H9 (cell line): ENCODE data around the gene OR51A4. TPM values are rescaled to one million over a fixed set of nuclear protein-coding genes. Genes with fewer than 3 reads are reported as not detected.

Source experiments
- DNase-seq: peaks from one replicate; pipeline ENCODE4 v3.0.0-alpha.2; 2017
- H2AFZ ChIP-seq: one replicate; pipeline ENCODE4 v1.6.1; 2013; ENCODE audit warnings: mild to moderate bottlenecking, low read length, control low read depth, moderate library complexity
- H2AK5ac ChIP-seq: 2 replicates; pipeline ENCODE4 v1.6.1; 2013; ENCODE audit warnings: low read length, control low read depth, mixed read lengths; ENCODE audit not compliant: insufficient read length
- H2BK120ac ChIP-seq: one replicate; pipeline ENCODE4 v1.6.1; 2013; ENCODE audit warnings: low read depth, mild to moderate bottlenecking, low read length, control low read depth, inconsistent platforms; ENCODE audit not compliant: poor library complexity, severe bottlenecking
- H2BK12ac ChIP-seq: 2 replicates; pipeline ENCODE4 v1.6.1; 2013; ENCODE audit warnings: low read length, control low read depth, mixed read lengths, low read depth; ENCODE audit not compliant: insufficient read length
- H2BK15ac ChIP-seq: 2 replicates; pipeline ENCODE4 v1.6.1; 2013; ENCODE audit warnings: low read depth, low read length, control low read depth
- H2BK20ac ChIP-seq: one replicate; pipeline ENCODE4 v1.6.1; 2013; ENCODE audit warnings: low read depth, mild to moderate bottlenecking, low read length, control low read depth, inconsistent platforms; ENCODE audit not compliant: poor library complexity, severe bottlenecking
- H2BK5ac ChIP-seq: 2 replicates; pipeline ENCODE4 v1.6.1; 2013; ENCODE audit warnings: low read length, control low read depth, mixed read lengths; ENCODE audit not compliant: insufficient read length
- H3K14ac ChIP-seq: 2 replicates; pipeline ENCODE4 v1.6.1; 2013; ENCODE audit warnings: low read length, control low read depth; ENCODE audit not compliant: insufficient read depth
- H3K18ac ChIP-seq: 2 replicates; pipeline ENCODE4 v1.6.1; 2013; ENCODE audit warnings: low read depth, mild to moderate bottlenecking, mixed read lengths, low read length, control low read depth; ENCODE audit not compliant: insufficient read length
- H3K23ac ChIP-seq: 2 replicates; pipeline ENCODE4 v1.6.1; 2013; ENCODE audit warnings: low read length, control low read depth, mixed read lengths, low read depth; ENCODE audit not compliant: insufficient read length
- H3K23me2 ChIP-seq: 2 replicates; pipeline ENCODE4 v1.6.1; 2013; ENCODE audit warnings: low read depth, mild to moderate bottlenecking, mixed read lengths, low read length, control low read depth; ENCODE audit not compliant: insufficient read length, poor library complexity, severe bottlenecking
- H3K27ac ChIP-seq: 2 replicates; pipeline ENCODE4 v1.5.1; 2013; ENCODE audit warnings: low read length, control low read depth, mixed read lengths, low read depth; ENCODE audit not compliant: insufficient read length
- H3K27me3 ChIP-seq: 2 replicates; pipeline ENCODE4 v1.6.1; 2013; ENCODE audit warnings: low read length, control low read depth, inconsistent platforms; ENCODE audit not compliant: insufficient read depth
- H3K4ac ChIP-seq: 2 replicates; pipeline ENCODE4 v1.6.1; 2013; ENCODE audit warnings: low read depth, mild to moderate bottlenecking, control low read depth, inconsistent platforms, low read length, moderate library complexity
- H3K4me1 ChIP-seq: 2 replicates; pipeline ENCODE4 v1.6.1; 2013; ENCODE audit warnings: low read length, control low read depth, inconsistent platforms; ENCODE audit not compliant: insufficient read depth
- H3K4me2 ChIP-seq: 2 replicates; pipeline ENCODE4 v1.6.1; 2013; ENCODE audit warnings: low read length, control low read depth, mixed read lengths; ENCODE audit not compliant: insufficient read length, insufficient read depth
- H3K56ac ChIP-seq: 2 replicates; pipeline ENCODE4 v1.6.1; 2013; ENCODE audit warnings: low read depth, mild to moderate bottlenecking, mixed read lengths, low read length, control low read depth; ENCODE audit not compliant: insufficient read length
- H3K79me1 ChIP-seq: 2 replicates; pipeline ENCODE4 v1.6.1; 2013; ENCODE audit warnings: low read depth, mild to moderate bottlenecking, moderate library complexity, low read length, control low read depth, inconsistent platforms; ENCODE audit not compliant: insufficient read depth, poor library complexity, severe bottlenecking
- H3K79me2 ChIP-seq: 2 replicates; pipeline ENCODE4 v1.6.1; 2013; ENCODE audit warnings: low read length, control low read depth, inconsistent platforms; ENCODE audit not compliant: insufficient read depth
- H3K9ac ChIP-seq: 2 replicates; pipeline ENCODE4 v1.6.1; 2013; ENCODE audit warnings: low read length, control low read depth, mixed read lengths; ENCODE audit not compliant: insufficient read length; ENCODE audit errors: extremely low read depth
- H3K9me3 ChIP-seq: one replicate; pipeline ENCODE4 v1.6.1; 2013; ENCODE audit warnings: low read depth, low read length, inconsistent platforms; ENCODE audit not compliant: control insufficient read depth
- H3T11ph ChIP-seq: one replicate; pipeline ENCODE4 v1.6.1; 2013; ENCODE audit warnings: mild to moderate bottlenecking, low read length, control low read depth, inconsistent platforms
- H4K20me1 ChIP-seq: one replicate; pipeline ENCODE4 v1.6.1; 2013; ENCODE audit not compliant: control insufficient read depth, insufficient read length, insufficient read depth
- H4K5ac ChIP-seq: 2 replicates; pipeline ENCODE4 v1.6.1; 2013; ENCODE audit warnings: low read depth, mild to moderate bottlenecking, mixed read lengths, low read length, control low read depth; ENCODE audit not compliant: insufficient read length
- H4K8ac ChIP-seq: replicated peaks from 2 replicates; pipeline ENCODE4 v1.6.1; 2013; ENCODE audit warnings: low read length, control low read depth, mixed read lengths, low read depth; ENCODE audit not compliant: insufficient read length
- H4K91ac ChIP-seq: 2 replicates; pipeline ENCODE4 v1.6.1; 2013; ENCODE audit warnings: low read depth, mild to moderate bottlenecking, moderate library complexity, mixed read lengths, low read length, control low read depth; ENCODE audit not compliant: insufficient read length
- H3K27ac Mint-ChIP-seq, 3 experiments: 2 replicates in 2 of 3; 3 replicates in 1 of 3; pipeline ENCODE4 v1.8.0; 2020 to 2021; ENCODE audit warnings: mixed read lengths in 3 of 3, mild to moderate bottlenecking in 1 of 3, moderate library complexity in 1 of 3
- H3K27me3 Mint-ChIP-seq: 2 replicates; pipeline ENCODE4 v1.8.0; 2021; ENCODE audit warnings: low read depth, mild to moderate bottlenecking, moderate library complexity, mixed read lengths
- H3K36me3 Mint-ChIP-seq, 3 experiments: 2 replicates in 2 of 3; 3 replicates in 1 of 3; pipeline ENCODE4 v1.8.0; 2020 to 2021; ENCODE audit warnings: low read depth in 3 of 3, mixed read lengths in 3 of 3; ENCODE audit not compliant: insufficient read depth in 1 of 3
- H3K4me1 Mint-ChIP-seq, 2 experiments: 2 replicates each; pipeline ENCODE4 v1.8.0; 2020; ENCODE audit warnings: mixed read lengths in 2 of 2
- H3K4me3 Mint-ChIP-seq, 2 experiments: 2 replicates in 1 of 2; 3 replicates in 1 of 2; pipeline ENCODE4 v1.8.0; 2020 to 2021; ENCODE audit warnings: mild to moderate bottlenecking in 2 of 2, mixed read lengths in 2 of 2, moderate library complexity in 1 of 2
- H3K9me3 Mint-ChIP-seq, 2 experiments: 2 replicates in 1 of 2; 3 replicates in 1 of 2; pipeline ENCODE4 v1.8.0; 2020; ENCODE audit warnings: mild to moderate bottlenecking in 2 of 2, mixed read lengths in 2 of 2, moderate library complexity in 1 of 2
- WGBS: extraction: QIAGEN DNeasy Blood & Tissue Kit; methylation state at CpG from one replicate; pipeline ENCODE4 v1.1.7; 2013; ENCODE audit warnings: missing lambda C conversion rate, low lambda C conversion rate, mixed read lengths; ENCODE audit not compliant: insufficient read length; ENCODE audit errors: extremely low coverage; 5-methylcytosine and 5-hydroxymethylcytosine counted together
- total RNA-seq: library from RNA; stranded (reverse); gene quantifications from 2 replicates; pipeline ENCODE4 v1.2.1, GENCODE V29; 2021
- TF ChIP-seq, protein P1 (sequence below): fragments of 200-600 bp; sonication (generic); conservative IDR thresholded peaks from 3 replicates; pipeline ENCODE4 v1.8.0; 2021; ENCODE audit warnings: antibody characterized with exemption, mild to moderate bottlenecking

Gene OR51A4
- total RNA-seq, 1 experiment from 2014 or later = not detected

DNA sequence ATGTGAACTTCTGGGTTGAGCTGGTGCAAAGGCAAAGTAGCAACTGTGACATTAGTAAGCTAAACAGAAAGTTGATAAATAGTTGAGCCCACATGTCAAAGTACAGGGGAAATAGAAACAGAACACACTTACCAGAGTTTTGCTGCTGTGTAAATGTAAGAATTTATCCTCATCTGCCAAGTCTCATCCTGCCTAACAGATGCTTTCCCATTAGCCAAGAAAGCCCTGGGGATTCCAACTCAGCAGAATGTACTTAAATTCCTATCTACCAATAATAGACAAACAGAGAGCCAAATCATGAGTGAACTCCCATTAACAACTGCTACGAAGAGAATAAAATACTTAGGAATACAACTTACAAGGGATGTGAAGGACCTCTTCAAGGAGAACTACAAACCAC lies 15.4 kb upstream of the OR51A4 start:
- Histone ChIP-seq H3K79me2 (no peaks in the 10 kb centered on the region), H3K4ac (no peak overlapping the region), H3K23me2 (no peaks in the 10 kb centered on the region), H3K27ac (no peak overlapping the region), H2BK20ac (no peak overlapping the region), H2AK5ac (no peak overlapping the region), H4K5ac (no peak overlapping the region), H2BK120ac (no peak overlapping the region), H2AFZ (no peak overlapping the region), H3K9ac (no peak overlapping the region), H3K4me1 (no peaks in the 10 kb centered on the region), H2BK12ac (no peak overlapping the region), H4K20me1 (no peaks in the 10 kb centered on the region), H3K27me3 (no peaks in the 10 kb centered on the region), H2BK5ac (no peak overlapping the region), H3T11ph (no peak overlapping the region), H3K79me1 (no peaks in the 10 kb centered on the region), H2BK15ac (no peak overlapping the region), H3K4me2 (no peak overlapping the region), H4K91ac (no peak overlapping the region), H3K23ac (no peak overlapping the region), H4K8ac (no peak overlapping the region), H3K18ac (no peak overlapping the region), H3K14ac (no peak overlapping the region), H3K56ac (no peak overlapping the region), H3K9me3 (no peaks in the 10 kb centered on the region)
- Mint-ChIP-seq H3K36me3 (no peaks in the 10 kb centered on the region; a peak in 1 of 7 replicates), H3K4me3 (no peak overlapping the region), H3K9me3 (peaks cover 2 to 3% of the 10 kb centered on the region in 2 experiments; a peak in 3 of 5 replicates), H3K27ac (no peak overlapping the region), H3K27me3 (no peaks in the 10 kb centered on the region), H3K4me1 (0 out of 4 replicates have a peak, but pooled peaks cover 0 to 3% of the 10 kb centered on the region in 2 experiments)
- DNase-seq = no peak
- TF ChIP-seq, protein P1, sequence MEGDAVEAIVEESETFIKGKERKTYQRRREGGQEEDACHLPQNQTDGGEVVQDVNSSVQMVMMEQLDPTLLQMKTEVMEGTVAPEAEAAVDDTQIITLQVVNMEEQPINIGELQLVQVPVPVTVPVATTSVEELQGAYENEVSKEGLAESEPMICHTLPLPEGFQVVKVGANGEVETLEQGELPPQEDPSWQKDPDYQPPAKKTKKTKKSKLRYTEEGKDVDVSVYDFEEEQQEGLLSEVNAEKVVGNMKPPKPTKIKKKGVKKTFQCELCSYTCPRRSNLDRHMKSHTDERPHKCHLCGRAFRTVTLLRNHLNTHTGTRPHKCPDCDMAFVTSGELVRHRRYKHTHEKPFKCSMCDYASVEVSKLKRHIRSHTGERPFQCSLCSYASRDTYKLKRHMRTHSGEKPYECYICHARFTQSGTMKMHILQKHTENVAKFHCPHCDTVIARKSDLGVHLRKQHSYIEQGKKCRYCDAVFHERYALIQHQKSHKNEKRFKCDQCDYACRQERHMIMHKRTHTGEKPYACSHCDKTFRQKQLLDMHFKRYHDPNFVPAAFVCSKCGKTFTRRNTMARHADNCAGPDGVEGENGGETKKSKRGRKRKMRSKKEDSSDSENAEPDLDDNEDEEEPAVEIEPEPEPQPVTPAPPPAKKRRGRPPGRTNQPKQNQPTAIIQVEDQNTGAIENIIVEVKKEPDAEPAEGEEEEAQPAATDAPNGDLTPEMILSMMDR = no peak
- WGBS = no CpG with 5 or more reads among the region's 1 CpG
